Measurements from ENCODE around the gene AVL9.
"Not testable (repeated sequence)": the region's sequence is repeated elsewhere in the genome, so short reads cannot be mapped to it uniquely, and the experiment has no call there.

The AVL9 gene

DNA sequence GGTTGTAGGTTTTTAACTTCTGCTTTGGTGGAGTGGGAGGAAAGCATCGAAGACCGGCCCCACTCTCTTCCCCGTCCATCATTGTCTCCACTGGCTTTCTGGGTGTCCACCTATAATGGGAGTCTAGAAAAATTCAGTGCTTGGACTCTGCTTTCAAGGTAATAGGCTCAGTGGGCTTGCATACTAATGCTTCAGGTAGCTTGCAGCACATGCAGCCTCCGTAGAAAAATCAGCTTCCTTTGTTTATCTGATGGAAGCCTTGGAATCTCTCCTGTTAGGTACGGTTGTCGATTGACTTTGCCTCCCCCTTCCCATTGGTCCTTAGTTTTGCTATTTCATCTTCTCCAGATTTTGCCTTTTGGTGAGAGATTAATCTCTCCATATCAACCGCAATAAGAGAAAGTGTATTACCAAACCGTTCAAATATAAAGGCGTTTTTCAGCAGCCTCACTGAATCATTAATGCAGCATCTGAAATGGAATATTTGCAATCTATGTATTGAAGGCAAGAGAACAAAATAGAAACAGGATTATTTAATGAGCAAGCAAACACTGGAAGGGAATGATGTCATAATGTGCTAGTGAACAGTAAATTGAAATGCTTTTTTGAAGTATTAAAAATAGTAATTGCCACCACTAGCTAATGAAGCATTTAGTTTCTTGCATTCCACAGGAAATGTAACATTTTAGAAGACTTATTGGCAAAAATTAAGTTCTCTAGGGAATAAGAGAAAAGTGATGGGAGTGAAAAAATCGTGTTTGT lies 944 bp downstream of the AVL9 start:
- DNase-seq (ENCODE audit: low spot score), result no peak

DNA sequence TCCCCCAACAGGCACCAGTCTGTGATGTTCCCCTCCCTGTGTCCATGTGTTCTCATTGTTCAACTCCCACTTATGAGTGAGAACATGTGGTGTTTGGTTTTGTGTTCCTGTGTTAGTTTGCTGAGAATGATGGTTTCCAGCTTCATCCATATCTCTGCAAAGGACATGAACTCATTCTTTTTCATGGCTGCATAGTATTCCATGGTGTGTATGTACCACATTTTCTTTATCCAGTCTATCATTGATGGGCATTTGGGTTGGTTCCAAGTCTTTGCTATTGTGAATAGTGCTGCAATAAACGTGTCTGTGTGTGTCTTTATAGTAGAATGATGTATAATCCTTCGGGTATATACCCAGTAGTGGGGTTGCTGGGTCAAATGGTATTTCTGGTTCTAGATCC lies 4.5 kb downstream of the AVL9 start:
- not testable (repeated sequence) for DNase-seq (ENCODE audit: low spot score)

DNA sequence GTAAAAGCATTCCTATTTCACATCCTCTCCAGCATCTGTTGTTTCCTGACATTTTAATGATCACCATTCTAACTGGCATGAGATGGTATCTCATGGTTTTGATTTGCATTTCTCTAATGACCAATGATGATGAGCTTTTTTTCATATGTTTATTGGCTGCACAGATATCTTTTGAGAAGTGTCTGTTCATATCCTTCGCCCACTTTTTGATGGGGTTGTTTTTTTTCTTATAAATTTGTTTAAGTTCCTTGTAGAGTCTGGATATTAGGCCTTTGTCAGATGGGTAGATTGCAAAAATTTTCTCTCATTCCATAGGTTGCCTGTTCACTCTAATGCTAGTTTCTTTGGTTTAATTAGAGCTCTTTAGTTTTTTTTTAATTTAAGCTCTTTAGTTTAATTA lies 4.9 kb downstream of the AVL9 start:
- DNase-seq (ENCODE audit: low spot score), result not testable (repeated sequence)

DNA sequence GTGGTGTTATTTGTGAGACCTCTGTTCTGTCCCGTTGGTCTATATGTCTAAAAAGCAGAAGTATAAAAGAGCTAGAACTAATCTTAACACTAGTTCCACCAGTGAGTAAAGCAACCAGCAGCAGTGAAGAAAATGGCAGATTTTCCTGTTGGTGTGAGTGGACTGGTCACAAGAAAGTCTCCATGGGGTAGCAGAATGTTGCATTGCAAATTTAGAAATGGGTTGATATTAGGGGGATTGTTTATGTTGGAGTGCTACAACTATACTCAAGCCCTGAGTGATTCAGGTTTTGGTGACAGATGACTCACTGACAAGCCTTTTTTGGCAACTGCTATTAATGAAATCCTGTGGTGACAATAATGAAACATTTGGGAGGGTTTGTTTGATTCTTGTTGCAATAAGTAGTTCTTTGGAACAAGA lies 5.6 kb downstream of the AVL9 start:
- DNase-seq (ENCODE audit: low spot score), result no peak

DNA sequence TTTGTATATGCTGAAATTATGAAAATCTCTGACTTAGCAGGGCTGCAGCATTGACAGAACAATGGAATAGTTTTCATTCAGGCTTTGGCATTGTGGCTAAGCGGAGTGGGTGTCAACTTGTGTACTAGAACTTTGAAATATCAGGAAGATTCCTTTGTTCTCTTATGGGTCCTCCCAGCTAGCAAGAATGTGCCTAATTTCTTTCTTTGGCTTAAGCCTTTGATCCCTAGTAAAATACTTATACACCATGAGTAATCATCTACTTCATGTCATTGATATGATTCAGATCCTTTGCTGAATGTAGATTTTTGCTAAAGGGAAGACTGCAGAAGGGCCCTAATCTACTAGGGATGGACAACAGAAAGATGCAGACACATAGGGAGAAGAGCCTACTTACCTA lies 6.2 kb downstream of the AVL9 start:
- no peak for DNase-seq (ENCODE audit: low spot score)

DNA sequence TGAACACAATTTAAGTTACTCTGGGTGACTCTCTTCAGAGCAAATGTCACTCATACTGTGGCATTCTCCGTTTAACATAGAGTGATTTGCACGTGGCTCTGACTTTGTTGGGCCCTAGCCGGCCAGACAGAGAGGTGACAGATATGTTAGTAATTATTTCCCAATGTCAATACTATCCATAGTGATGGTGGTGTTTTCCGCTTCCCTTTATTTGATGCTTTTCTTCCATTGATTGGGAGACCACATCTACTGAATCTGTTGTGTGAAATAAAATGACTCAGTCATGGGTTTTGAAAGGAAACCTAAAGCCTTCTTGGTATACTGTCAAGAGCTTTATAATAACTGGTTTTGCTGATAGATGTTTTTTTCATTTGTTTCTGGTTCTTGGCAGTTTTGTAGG lies 7.4 kb downstream of the AVL9 start:
- DNase-seq (ENCODE audit: low spot score), result no peak

DNA sequence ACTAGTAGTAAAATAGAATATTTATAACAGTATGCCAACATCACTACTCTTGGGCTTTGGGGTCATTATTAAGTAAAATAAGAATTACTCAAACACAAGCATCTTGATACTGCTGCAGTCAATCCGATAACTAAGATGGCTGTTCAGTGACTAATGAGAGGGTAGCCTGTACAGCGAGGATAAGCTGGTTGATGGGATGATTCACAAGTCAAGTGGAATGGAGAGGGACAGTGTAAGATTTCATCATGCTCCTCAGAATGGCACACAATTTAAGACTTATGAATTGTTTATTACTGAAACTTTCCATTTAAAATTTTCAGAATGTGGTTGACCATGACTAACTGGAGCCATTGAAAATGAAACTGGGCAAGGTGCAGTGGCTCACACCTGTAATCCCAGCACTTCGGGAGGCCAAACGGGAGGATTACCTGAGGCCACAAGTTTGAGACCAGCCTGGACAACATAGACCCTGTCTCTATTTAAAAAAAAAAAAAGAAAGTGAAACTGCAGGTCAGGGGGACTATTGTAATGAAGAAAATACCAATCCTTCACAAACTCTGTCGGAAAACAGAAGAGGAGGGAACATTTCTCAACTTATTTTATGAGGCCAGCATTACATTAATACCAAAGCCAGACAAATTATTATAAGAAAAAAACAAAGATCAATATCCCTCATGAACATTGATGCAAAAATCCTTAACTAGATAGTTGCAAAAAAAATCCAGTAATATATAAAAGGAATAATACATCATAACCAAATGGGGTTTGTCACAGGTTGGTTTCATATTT lies 11.2 kb downstream of the AVL9 start:
- no peak for DNase-seq (ENCODE audit: low spot score)

DNA sequence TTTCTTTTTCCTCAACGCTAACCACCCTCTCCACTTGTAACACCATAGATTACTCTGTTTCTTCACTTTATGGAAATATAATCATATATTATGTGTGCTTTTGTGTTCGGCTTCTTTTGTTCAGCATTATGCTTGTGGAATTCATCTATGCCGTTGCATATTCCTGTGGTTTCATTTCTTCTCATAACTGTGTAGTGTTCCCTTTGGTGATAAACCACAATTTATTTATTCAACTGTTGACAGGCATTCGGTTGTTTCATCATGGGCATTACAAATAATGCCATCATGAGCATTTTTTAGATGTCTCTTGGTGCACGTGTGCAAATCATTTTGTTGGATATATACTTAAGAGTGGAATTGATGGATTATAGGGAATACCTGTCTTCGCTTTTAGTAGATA lies 12.1 kb downstream of the AVL9 start:
- DNase-seq (ENCODE audit: low spot score), result no peak

DNA sequence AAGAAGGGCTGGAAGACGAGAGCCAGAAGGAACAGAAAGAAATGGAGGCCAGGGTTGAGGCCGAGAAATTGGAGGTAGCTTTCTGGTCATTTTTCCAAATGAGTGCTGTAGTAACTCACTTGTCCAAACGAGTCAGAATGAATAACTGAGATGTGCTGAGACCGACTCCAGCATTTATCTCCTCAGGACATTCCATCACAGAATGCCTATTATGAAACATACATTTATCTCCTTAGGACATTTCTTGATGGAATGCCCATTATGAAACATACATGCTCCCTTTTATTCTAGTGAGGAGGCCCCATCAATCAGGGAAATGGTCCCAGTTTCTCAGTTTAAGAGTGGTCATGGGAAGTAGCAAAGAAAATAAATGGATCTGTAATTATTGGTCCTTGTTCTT lies 16.5 kb downstream of the AVL9 start:
- DNase-seq (ENCODE audit: low spot score), result no peak

DNA sequence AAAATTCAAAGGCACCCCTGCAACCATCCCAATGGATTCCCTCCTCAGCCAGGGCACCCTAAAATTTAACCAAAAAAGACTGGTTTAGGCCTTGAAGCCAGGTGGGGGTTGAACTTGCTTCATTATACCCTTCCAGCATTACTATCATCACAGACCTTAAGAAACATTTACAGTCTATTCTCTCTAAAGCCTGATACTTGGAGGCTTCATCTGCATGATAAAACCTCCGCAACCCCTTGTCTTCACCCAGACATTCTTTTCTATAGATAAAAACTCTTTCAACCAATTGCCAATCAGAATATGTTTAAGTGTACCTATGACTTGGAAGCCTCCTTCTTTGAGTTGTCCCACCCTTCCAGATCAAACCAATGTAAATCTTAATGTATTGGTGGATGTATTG lies 17.9 kb downstream of the AVL9 start:
- no peak for DNase-seq (ENCODE audit: low spot score)

DNA sequence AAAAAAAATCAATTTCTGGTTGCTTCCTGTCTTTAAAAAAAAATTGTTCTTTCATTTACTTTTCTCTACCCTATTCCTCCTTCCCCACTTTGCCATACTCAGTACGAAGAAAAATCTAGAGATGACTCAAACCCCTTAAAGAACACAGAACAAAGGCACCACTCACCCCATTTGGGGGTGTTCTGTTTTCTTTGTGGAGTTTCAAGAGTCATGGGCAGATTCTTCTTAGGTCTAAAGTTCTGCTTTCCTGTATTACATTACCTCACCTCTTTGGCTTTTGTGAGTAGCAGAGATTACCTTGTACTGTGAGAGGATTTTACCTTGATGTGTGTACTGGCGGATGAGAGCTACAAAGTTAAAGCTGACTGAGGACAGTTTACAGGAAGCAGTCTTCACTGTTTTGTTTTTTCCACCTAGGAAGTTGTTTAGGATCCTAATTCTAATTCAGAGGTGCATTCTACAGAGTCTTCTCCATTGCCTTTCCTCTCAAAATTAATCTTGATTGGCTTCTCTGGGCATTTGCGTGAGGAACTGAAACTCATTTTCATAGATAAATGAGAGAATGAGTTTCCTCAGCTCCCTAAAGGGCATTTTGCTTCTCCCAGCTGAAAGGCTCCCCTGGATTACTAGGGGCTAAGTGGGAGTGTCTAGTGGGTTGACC lies 20.7 kb downstream of the AVL9 start:
- no peak for DNase-seq (ENCODE audit: low spot score)

DNA sequence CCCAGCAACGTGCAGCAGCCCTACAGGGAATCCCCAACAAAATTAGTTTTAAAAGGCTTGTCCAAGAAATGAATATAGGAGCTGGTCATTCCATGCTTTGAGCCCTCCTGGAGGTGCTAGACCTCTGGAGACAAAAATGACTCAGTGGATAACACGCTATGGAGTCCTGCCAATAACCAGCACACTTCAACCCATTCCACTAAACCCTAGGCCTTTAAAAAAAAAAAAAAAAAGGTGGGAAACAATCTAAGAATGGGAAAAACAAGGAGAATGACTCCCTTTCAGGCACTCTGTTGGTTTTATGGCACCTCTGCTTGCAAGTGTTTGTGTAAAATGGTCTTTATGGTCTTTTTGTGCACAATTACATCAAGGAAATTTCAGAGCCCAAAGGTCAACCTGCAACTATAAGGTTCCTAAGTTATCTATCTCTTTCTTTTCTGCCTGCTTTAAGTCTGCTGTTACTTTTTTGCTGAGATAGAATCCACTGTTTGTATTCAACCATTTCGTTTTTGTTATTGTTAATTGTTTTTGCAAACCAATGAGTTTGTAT lies 21.3 kb downstream of the AVL9 start:
- DNase-seq (ENCODE audit: low spot score), result no peak

DNA sequence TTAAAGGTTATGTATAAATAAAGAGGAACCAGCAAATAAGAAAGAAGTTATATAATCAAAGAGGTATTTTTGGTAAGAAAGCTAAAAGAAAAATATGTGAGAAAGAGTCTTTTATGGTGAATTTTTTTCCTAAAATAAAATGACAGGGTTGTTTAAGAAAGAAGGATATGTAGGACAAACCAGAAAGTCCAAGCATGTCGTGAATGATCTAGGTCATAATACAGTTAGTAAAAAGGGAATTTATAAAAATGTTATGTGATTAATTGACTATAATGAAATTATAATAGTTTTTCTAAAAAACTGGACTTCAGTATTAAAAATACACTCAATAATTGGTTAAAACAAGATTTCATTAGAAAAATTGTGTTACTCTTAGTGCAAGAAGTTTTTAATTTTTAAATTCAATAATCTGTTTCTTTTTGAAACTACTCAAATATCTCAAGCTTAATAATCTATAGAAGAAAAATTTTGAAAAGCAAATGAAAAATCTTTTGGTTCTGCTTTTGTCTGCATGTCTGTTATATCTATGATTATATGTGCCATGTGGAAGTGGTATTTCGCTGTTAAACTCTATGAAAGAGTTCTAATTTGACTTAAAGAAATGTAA lies 23.3 kb downstream of the AVL9 start:
- no peak for DNase-seq (ENCODE audit: low spot score)

DNA sequence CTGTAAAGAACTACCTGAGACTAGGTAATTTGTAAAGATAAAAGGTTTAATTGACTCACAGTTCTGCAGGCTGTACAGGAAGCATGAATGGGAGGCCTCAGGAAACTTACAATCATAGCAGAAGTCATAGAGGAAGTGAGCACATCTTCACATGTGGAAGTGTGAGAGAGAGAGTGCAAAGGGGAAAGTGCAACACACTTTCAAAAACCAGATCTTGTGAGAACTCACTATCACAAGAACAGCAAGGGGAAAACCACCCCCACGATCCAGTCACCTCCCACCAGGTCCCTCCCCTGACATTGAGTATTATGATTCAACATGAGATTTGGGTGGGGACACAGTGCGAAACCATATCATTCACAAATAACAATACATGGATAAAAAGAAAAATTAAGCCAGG lies 24.5 kb downstream of the AVL9 start:
- no peak for DNase-seq (ENCODE audit: low spot score)

DNA sequence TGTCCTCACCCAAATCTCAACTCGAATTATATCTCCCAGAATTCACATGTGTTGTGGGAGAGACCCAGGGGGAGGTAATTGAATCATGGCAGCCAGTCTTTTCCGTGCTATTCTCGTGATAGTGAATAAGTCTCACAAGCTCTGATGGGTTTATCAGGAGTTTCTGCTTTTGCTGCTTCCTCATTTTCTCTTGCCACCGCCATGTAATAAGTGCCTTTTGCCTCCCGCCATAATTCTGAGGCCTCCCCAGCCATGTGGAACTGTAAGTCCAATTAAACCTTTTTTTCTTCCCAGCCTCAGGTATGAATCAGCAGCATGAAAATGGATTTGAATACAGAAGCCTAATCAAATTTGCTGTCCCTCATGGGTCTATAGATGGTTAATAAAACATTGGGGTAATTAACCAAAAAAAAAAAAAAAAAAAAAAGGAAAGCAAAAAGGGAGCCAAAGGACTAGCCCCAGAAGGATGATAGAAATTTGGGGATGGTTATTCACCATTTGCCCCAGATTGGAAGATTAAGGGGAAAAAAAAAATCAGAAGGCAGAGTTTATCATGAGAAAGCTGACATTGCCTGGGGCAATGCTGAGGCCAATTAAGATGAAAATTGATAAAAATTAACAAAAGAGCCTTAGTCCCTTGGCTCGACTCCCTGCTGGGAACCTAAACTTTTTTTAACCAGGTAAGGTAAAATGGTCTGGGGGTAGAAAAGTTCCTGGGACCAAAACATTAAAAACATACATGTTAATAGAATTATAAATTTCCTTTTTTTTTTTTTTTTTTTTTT lies 27.6 kb downstream of the AVL9 start:
- no peak for DNase-seq (ENCODE audit: low spot score)

DNA sequence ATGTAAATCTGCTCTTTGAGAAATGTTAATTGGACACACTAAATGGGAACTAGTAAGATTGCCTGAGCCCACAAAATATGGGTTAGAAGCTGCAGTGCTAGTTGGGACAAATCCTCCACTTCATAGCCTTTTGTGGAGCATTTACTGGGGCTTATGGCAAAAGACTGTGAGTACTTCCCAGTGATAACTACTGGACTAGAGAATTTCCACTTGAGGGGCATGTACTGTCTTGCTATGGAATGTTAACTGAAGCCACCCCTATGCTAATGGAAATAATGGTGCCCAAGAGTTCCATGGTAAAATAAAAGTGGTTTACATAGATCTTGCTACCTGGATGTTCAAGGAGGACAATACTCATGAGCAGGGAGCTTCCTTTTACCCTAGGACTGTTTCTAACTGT lies 29.3 kb downstream of the AVL9 start:
- DNase-seq (ENCODE audit: low spot score), result no peak

DNA sequence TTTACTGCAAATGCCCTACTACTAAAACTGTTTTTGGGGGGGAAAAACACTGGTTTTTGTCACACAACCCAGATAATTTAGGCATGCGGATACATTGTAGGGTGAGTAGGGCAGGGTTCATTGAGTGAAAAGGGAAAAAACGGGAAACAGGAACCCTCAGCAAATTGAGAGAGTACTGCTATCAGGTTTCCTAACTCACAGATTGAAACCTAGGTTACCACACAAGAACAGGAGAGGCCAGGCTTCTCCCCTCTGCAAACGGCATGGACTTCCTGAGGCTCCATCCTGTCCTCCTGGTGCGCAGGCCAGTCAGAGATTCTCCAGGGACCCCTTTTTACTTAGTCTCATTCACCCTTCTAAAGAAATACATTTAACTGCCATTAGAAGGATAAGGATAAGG lies 30.6 kb downstream of the AVL9 start:
- DNase-seq (ENCODE audit: low spot score), result no peak

DNA sequence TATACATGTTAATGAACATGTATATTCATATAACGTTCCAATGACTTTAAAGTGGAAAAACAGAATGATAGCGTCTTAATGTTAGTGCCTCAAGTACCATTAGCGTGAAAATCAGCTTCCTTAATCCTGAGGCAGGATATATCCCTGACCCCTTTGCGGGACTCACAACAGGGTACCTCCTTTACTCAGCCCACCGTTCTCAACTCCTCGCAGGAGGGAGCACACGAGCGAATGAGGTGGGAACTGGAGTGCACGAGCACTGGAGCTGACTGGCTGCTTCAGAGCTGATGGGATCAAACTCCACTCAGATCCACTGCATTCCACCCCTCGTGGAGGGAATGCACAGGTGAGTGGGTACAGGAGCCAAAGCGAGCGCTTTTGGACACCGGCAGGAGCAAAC lies 36.1 kb downstream of the AVL9 start:
- no peak for DNase-seq (ENCODE audit: low spot score)

DNA sequence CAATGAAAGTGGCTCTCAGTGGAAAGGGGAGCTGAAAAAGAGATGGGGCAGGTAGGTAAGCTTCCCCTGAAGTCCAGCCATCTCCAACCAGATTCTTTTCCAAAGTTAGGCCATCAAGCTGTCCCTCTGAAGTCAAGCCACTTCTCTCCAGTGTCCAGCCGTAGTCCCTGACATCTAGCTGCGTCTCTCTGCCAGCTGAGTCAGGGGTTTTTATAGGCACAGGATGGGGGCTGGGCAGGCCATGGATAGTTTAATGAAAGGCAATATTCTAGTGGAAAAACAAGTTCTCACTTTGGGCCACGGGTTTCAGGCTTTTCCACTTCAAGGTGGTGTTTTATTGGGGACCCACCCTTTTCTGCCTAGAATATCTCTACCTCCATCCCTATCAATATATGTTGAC lies 36.8 kb downstream of the AVL9 start:
- no peak for DNase-seq (ENCODE audit: low spot score)

DNA sequence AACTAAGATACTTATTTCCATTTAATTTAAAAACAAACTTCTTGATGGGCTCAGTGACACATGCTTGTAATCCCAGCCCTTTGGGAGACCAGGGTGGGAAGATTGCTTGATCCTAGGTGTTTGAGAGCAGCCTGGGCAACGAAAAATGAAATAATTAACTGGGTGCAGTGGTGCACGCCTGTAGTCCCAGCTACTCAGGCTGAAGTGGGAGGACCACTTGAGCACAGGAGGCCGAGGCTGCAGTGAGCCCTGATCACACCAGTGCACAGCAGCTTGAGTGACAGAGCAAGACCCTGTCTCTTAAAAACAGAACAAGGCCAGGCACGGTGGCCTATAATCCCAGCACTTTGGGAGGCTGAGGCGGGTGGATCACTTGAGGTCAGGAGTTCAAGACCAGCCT lies 37.4 kb downstream of the AVL9 start:
- no peak for DNase-seq (ENCODE audit: low spot score)

DNA sequence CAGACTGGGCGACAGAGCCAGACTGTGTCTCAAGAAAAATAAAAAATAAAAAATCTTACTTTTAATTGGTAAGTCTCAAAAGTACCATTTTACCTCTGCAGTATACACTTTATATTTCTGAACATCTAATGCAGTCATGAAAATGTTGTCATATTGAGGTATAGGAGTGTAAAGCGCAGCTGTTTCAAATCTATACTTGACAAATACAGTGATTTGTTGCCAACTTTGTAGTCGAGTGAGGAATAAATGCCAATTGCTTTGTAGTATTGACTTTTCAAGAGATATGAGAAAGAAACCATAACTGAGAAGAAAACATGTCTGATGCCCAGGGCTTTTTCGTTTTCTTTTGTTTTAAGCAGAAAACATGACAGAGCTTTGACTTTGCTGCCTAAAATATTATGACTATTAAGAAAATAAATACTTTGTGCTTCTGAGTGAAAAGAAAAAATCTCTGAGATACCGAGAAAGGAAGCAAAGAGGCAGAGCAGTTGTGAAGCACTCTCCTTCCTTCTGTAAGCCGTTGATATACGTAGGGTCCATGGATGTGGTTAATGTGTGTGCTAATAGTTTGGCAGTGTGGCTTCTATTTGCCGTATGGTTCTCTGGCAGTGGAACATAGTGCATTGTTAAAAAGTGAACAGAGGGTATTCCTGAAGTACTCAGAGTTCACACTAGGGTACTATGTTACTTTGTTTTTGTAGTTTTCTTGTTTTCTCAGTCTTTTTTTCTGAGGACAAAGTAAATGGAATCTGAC lies 38.2 kb downstream of the AVL9 start:
- DNase-seq (ENCODE audit: low spot score), result no peak

Data from iPS-NIHi11 (cell line).